Keratinocyte (primary cell): ENCODE data around the gene TEX53.

Source experiments
- EZH2 ChIP-seq: IDR thresholded peaks from one replicate; pipeline ENCODE4 v1.6.1; 2012; ENCODE audit warnings: inconsistent platforms, mild to moderate bottlenecking, low read length, moderate library complexity
- TF ChIP-seq, protein P1 (sequence below), 3 experiments: IDR thresholded peaks in 1 of 3; conservative IDR thresholded peaks in 1 of 3; optimal IDR thresholded peaks in 1 of 3; 2 replicates in 2 of 3; 3 replicates in 1 of 3; pipeline versions ENCODE3 to v1.5.1; 2011; ENCODE audit warnings: low read length in 3 of 3, mild to moderate bottlenecking in 3 of 3, moderate library complexity in 2 of 3, control low read depth in 1 of 3, inconsistent platforms in 1 of 3; ENCODE audit not compliant: insufficient read depth in 2 of 3; ENCODE audit errors: extremely low read depth in 1 of 3

DNA sequence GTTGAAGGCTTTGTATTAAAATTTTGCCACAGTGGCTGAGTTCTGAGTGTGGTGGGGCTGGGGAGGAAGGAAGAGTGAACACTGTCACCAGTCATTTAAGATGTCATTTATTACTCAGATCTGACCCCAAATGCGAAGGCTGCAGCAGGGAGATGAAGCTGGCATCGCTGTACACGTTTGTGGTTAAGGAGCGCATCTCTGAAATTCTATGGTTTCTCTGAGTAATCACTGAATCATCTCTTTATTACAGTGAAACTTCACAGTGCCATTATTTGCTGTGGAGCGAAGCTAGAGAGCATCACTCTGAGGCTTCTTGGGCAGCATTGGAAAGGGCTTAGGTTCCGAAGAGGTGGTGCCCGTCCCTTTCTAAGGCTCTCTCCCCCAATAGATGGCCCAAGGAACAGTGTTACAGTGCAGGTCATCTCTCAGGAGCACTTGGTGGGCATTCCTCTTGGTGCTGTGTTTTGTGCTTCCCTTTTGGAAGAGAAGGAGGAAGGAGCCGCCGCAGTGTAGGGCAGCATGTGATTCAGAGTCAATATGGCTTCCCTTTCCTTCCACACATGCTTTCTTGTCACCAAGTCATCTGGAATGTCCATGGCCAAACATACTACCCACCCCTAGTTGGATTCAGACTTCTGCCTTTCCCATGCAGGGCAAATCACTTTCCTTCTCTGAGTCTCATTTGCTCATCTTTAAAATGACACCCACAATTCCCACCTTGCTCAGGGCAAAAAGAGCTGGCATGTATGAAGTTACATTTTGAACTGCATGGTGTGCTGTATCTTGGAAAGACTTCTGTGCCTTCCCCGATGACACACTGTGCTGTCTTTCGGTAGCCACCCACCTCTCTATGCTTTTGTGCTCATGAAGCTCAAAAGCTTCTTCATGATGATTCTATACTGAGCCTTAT is 33.7 kb upstream of the TEX53 start:
- TF ChIP-seq, protein P1, sequence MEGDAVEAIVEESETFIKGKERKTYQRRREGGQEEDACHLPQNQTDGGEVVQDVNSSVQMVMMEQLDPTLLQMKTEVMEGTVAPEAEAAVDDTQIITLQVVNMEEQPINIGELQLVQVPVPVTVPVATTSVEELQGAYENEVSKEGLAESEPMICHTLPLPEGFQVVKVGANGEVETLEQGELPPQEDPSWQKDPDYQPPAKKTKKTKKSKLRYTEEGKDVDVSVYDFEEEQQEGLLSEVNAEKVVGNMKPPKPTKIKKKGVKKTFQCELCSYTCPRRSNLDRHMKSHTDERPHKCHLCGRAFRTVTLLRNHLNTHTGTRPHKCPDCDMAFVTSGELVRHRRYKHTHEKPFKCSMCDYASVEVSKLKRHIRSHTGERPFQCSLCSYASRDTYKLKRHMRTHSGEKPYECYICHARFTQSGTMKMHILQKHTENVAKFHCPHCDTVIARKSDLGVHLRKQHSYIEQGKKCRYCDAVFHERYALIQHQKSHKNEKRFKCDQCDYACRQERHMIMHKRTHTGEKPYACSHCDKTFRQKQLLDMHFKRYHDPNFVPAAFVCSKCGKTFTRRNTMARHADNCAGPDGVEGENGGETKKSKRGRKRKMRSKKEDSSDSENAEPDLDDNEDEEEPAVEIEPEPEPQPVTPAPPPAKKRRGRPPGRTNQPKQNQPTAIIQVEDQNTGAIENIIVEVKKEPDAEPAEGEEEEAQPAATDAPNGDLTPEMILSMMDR (optimal IDR thresholded peaks at IDR 0.05 in 1 of 3, IDR thresholded peaks at IDR 0.05 in 1 of 3, conservative IDR thresholded peaks at IDR 0.05 in 1 of 3; ENCODE audit: extremely low read depth in 1 of 3, insufficient read depth in 2 of 3, low read length in 3 of 3) = no peak
- no peak for TF ChIP-seq EZH2
